Measurements from ENCODE around the gene SENP2. TPM values are rescaled to one million over a fixed set of nuclear protein-coding genes. Genes with fewer than 3 reads are reported as not detected.
"Not testable (repeated sequence)": the region's sequence is repeated elsewhere in the genome, so short reads cannot be mapped to it uniquely, and the experiment has no call there.

The SENP2 gene
- total RNA-seq, 1 experiment from 2014 or later: 30.5 TPM

DNA sequence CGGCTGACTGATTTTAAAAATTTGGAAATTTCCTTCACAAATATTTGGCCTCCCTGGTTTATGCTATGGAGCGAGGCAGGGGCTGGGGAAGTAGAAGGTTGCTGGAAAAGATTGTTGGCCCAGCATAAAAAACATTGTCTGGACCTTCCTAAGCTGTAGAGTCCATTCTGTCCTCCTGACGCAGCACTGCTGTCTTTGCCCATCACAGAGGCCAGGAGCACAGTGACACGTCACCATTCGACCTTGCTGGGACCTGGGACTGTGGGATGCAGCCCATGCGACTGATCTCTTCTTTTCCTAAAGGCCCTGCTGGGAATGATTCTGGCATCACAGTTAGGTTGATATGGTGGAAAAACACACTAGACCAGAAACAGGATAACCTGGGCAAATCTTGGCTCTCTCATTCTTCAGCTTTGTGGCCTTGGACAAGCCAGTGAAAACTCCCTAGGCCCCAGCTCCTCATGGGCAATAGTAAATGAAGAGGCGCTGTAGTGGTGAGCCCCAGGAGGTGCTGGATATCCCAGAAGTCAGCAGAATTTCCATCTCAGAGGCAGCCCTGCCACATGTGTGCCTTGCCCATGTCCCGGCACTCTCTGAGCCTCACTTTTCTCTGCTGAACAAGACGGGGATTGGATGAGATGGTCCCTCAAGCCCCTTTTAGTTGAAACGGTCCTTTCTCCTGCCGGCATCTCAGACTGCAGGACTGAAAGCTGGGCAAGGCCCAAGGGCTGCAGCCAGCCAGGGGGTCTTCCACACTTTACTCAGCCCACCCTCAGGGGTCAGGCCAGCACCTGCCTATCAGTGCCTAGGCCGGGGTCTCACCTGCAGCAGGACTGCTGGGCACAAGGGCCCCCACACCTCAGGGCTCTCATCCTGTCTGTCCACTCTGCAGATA lies 69.6 kb downstream of the SENP2 start:
- peaks cover 71% of the 10 kb centered on the region for H3K36me3 ChIP-seq
- DNase-seq: no peak
- H3K27me3 ChIP-seq: no peaks in the 10 kb centered on the region
- H3K9me3 ChIP-seq: no peaks in the 10 kb centered on the region
- no peak overlapping the region for H3K4me3 ChIP-seq

DNA sequence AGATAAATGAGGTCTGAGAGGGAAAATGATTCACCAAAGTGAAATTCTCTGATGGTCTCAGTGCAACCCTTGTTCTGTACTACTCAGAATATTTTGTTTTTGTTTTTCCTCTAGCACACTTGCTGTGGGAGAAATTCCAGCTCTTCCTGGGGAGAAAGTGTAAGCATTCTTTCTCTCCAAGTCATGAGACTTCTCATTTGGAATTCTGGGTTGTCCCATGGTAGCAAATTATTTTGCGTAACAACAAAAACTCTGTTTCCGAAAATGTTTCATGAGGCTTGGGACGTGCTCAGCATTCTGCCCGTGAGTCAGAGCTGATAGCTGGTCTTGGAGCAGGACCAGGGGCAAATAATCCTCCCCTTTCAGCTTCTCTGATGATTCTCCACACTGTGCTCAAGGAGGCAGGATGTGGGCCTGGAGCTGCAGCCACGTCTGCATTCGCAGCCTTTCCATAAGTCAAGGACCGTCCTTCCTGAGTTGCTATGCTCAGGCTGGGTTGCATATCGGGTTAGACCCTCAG lies 70.3 kb downstream of the SENP2 start:
- Histone ChIP-seq H3K27me3 (no peaks in the 10 kb centered on the region), H3K36me3 (peaks cover 64% of the 10 kb centered on the region), H3K9me3 (no peaks in the 10 kb centered on the region), H3K4me3 (no peak overlapping the region)
- peak; percentile 95 for DNase-seq

DNA sequence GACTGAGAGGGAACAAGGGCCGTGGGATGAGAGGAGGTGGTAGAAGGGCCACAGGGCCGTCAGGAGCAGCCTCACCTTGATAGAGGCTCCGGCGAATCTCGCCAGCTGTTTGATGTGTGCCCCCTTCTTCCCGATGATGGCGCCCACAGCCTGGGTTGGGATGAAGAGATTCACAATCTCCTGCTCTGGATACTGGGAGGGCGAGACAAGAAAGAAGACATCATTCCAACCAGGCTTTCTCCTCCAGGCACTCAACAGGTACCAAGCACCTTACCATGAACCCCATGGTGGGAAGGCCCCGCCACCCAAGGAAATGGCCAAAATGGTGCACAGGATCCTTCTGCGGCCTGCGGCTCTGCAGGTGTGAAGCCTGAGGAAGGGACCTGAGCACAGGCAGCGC lies 71.1 kb downstream of the SENP2 start:
- H3K27me3 ChIP-seq: no peaks in the 10 kb centered on the region
- peaks cover 60% of the 10 kb centered on the region for H3K36me3 ChIP-seq
- no peaks in the 10 kb centered on the region for H3K9me3 ChIP-seq
- H3K4me3 ChIP-seq: no peak overlapping the region
- no peak for DNase-seq

DNA sequence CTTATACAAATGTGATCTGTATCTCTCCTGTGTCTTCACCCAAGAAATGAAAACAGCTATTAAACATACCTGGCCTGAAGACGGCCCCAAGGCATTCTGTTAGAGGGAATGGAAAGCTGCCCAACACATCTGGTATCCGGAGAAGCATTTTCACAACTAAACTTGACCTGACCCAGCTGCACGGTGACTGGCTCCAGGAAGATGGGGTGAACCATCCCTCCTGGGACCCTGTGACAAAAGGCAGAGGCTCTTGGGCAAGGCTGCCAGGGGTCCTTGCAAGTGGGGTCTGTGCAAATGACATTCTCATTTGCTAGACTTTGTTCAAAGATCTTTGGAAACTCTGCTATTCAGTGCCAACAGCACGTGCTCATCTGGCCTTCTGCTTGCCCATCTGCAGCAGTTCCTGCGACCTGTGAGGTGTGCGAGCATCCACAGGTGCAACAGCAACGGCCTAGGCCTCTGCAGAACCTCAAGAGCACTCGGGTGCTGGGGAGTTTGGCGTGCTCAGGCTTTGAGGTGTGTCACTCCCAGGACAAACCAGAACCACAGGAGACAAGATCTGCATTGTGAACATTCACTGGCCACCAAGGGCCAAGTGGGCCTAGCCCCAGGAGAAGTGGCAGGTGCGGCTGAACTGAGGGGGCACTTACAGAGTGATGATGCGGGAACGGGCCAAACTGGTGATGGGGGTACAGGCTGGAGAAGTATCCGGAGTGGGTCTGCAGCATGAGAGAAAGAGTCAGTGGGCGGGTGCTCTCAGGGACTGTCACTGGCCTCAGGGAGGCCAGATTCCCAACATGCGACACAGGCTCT lies 71.8 kb downstream of the SENP2 start:
- Histone ChIP-seq H3K4me3 (no peak overlapping the region), H3K9me3 (no peaks in the 10 kb centered on the region), H3K36me3 (peaks cover 53% of the 10 kb centered on the region), H3K27me3 (no peaks in the 10 kb centered on the region)
- no peak for DNase-seq

DNA sequence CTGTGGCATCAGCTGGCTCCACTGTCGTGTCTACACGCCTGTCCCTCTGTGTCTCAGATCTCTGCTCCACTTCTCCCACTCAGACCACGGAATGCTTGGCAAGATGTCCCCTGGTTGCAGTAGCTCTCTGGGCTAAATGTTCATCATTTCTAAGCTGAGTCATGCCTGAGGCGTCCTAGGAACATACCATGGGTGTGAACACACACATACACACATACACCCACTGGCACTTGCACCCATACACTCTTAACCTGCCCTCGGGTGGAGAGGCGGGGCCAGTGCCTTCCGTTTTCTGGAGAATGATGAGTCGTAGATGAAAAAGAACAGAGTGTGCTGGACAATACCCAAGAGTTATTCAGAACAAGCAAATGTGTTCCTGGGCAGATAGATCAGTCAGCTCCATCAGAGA lies 72.4 kb downstream of the SENP2 start:
- peaks cover 52% of the 10 kb centered on the region for H3K36me3 ChIP-seq
- H3K4me3 ChIP-seq: no peak overlapping the region
- H3K27me3 ChIP-seq: no peaks in the 10 kb centered on the region
- DNase-seq: peak; percentile 99
- H3K9me3 ChIP-seq: no peaks in the 10 kb centered on the region

DNA sequence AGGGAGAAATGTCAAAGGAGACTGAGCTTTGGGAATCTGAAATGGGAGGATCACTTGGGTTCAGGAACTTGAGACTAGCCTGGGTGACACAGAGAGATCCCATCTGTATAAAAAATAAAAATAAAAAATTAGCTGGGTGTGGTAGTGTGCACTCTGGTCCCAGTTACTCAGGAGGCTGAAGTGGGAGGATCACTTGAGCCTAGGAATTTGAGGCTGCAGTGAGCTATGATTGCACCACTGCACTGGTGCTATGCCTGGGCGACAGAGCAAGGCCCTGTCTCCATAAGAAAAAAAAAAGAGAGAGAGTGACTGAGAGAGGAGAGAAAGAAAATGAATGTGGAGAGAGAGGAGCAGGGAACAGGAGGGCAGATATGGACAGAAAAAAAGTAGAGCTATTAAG lies 72.8 kb downstream of the SENP2 start:
- H3K4me3 ChIP-seq: no peak overlapping the region
- no peaks in the 10 kb centered on the region for H3K9me3 ChIP-seq
- H3K36me3 ChIP-seq: peaks cover 52% of the 10 kb centered on the region
- H3K27me3 ChIP-seq: no peaks in the 10 kb centered on the region
- no peak for DNase-seq

DNA sequence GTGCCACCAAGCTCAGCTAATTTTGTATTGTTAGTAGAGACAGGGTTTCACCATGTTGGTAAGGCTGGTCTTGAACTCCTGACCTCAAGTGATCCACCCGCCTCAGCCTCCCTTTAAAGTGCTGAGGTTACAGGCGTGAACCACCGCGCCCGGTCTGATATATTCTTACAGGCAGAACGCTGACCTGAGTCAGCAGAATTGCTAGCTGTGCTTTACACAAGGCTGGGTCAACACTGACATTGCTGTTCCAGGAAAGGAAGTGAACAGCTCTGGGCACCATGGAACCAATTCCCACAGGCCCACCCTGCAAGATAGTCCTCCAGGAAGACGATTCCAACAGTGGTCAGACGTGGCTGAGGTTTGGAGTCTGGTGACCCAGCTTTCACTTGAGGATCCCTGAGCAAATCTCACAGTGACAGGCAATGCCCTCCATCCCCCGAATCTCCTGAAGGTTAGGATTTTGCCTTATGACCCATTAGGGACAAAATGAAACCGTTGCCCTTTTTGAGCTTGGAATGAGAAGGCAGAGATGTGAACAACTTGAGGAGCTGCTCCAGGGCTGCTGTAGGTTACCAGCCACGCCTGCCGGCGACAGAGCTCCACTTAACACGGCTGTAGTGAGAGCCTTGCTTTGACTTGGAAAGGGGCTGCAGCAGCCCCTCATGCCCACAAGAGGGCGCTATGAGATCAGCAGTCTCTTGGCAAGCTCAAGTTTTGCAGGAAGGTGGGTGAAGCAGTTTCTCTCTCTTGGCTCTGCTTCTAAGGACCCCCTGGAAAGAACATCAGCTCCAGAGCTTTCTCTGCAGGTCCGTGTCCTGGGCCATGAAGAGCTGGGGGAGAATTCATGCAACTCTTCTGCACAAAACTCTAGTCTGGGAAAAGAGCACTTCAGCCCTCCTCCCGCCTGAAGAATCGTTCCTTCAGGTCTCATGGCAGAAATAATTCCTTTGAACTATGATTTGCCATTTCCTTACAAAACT lies 74.1 kb downstream of the SENP2 start:
- Histone ChIP-seq H3K27me3 (no peaks in the 10 kb centered on the region), H3K4me3 (no peak overlapping the region), H3K36me3 (peaks cover 48% of the 10 kb centered on the region), H3K9me3 (no peaks in the 10 kb centered on the region)
- peak; percentile 69 for DNase-seq

DNA sequence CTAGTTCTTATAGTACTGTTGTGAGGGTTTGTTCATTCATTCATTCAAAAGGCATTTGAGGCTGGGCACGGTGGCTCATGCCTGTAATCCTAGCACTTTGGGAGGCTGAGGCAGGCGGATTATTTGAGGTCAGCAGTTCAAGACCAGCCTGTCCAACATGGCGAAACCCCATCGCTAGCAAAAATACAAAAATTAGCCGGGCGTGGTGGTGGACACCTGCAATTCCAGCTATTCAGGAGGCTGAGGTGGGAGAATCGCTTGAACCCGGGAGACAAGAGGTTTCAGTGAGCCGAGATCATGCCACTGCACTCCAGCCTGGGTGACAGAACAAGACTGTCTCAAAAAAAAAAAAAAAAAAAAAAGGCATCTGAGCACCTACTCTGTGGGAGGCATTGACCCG lies 75.2 kb downstream of the SENP2 start:
- not testable (repeated sequence) for DNase-seq, H3K4me3 ChIP-seq, H3K27me3 ChIP-seq, H3K9me3 ChIP-seq
- peaks cover 39% of the 10 kb centered on the region for H3K36me3 ChIP-seq

DNA sequence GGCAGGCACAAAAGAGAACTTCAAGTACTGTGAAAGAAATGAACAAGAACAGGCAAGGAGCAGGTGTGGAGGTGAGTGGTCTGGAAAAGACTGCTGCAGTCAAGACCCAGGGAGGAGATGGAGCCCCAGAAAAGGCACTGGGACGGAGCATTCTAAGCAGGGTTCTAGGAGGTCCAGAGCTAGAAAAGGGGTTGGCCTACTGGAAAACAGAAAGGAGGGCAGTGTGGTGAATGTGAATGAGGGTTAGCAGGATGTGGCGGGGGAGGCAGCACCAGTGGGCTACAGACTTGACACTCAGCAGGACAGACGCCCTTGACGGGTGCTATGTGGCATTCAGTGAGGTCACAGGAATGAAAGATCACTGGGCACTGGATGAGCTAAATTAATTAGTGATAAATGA lies 75.7 kb downstream of the SENP2 start:
- peaks cover 39% of the 10 kb centered on the region for H3K36me3 ChIP-seq
- H3K9me3 ChIP-seq: no peaks in the 10 kb centered on the region
- H3K4me3 ChIP-seq: no peak overlapping the region
- no peak for DNase-seq
- H3K27me3 ChIP-seq: no peaks in the 10 kb centered on the region

DNA sequence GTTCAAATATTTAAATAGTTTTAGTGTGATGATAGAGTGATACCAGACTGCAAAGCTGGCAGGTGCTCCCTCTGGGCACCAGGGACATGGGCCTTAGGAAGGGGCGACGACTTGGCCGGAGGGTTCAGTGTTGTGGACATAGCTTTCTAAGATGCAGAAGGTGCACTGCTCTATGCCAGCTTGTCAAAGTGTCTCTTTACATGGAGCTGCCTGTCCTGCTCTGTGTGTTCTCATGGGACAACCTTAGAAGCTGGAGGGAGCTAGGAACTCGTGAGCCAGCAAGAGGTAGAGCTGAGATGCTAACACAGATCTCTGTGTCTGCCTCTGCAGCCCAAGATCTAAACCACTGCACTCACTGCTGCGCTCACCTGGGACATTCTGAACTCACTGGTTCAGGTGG lies 77.8 kb downstream of the SENP2 start:
- Histone ChIP-seq H3K4me3 (no peak overlapping the region), H3K36me3 (peaks cover 42% of the 10 kb centered on the region), H3K27me3 (no peaks in the 10 kb centered on the region), H3K9me3 (no peaks in the 10 kb centered on the region)
- no peak for DNase-seq

DNA sequence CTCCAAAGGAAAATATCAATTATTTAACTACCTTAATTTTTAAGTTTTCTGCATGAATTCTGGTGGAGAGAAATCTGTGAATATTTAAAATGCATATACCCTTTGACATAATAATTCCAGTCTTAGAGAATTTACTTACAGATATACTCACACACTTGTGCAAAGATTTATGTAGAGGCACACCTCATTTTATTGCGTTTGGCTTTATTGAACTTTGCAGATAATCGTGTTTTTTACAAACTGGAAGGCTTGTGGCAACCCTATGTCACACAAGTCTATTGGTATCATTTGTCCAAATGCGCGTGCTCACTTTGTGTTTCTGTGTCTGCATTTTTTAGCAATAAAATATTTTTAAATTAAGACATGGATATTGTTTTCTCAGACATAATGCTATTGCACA lies 81.5 kb downstream of the SENP2 start:
- Histone ChIP-seq H3K9me3 (no peaks in the 10 kb centered on the region), H3K27me3 (no peaks in the 10 kb centered on the region), H3K4me3 (no peak overlapping the region), H3K36me3 (peaks cover 60% of the 10 kb centered on the region)
- DNase-seq: no peak

DNA sequence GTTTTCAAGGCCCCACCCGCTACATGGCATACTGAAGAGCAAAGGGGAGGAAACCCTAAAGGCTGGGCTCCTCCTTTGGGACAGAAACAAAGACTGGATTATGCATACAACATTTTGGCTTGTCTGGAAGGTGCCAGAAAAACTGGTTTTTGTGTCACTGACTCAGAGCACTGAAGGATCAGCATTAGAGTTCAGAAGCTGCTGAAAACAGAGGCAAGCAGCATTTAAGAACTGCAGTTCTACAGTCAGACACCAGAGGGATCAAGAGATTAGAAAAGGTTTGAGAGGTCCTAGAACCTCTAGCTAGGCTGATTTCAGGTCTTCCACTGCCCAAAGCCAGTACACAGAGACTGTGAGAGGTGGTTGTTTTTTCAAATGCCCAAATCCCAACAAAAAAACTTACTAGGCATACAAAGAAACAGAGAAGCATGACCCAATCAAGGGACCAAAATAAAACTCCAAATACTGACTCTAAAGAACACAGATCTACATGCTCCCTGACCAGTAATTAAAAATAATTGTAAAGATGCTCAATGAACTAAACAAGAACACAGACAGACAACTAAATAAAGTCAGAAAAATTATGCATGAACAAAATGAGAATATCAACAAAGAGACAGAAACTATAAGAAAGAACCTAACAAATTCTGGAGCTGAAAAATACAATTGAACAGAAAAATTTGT lies 91.2 kb downstream of the SENP2 start:
- no peak overlapping the region for H3K4me3 ChIP-seq
- H3K9me3 ChIP-seq: peaks cover 4% of the 10 kb centered on the region; the same call in 1 of the 2 replicates
- no peak for DNase-seq
- H3K27me3 ChIP-seq: no peaks in the 10 kb centered on the region
- peaks cover 80% of the 10 kb centered on the region for H3K36me3 ChIP-seq

DNA sequence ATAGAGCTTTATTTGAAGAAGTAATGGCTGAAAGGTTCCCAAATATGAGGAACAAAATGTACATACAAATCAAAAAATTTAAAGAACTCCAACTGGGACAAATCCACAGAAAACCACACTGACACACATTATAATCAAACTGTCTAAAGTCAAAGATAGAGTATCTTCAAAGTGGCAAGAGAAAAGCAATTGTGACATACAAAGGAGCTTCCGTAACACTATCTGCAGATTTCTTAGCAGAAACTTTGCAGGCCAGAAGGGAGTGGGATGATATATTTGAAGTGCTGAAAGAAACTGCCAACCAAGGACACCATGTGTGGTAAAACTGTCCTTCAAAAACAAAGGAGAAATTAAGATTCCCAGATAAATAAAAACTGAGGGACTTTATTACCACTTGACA lies 91.9 kb downstream of the SENP2 start:
- Histone ChIP-seq H3K36me3 (peaks cover 83% of the 10 kb centered on the region), H3K9me3 (peaks cover 4% of the 10 kb centered on the region; the same call in 1 of the 2 replicates)

DNA sequence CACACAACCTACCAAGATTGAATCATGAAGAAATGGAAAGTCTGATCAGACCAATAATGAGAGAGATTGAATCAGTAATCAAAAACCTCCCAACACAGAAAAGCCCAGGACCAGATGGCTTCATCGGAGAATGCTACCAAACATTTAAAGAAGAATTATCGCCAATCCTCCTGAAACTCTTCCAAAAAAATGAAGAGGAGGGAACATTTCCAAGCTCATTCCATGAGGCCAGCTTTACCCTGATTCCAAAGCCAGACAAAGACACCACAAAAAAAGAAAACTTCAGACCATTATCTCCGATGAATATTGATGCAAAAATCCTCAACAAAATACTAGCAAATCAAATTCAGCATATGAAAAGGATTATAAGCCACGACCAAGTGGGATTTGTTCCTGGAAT lies 94.1 kb downstream of the SENP2 start:
- DNase-seq: no peak
- Histone ChIP-seq H3K27me3 (no peaks in the 10 kb centered on the region), H3K36me3 (peaks cover 83% of the 10 kb centered on the region), H3K9me3 (peaks cover 4% of the 10 kb centered on the region; the same call in 1 of the 2 replicates), H3K4me3 (no peak overlapping the region)

More for the DNA sequence above, 91.9 kb downstream of the SENP2 start:
- Histone ChIP-seq H3K4me3 (no peak overlapping the region), H3K27me3 (no peaks in the 10 kb centered on the region)
- no peak for DNase-seq

Measured in MG63 (cell line).